ENCODE results near the gene ZNF268. TPM values are rescaled to one million over a fixed set of nuclear protein-coding genes. Genes with fewer than 3 reads are reported as not detected.

Gene ZNF268
- total RNA-seq, 1 experiment from 2014 or later = 23.4 TPM

GRCh38 chr12:133217219-133217618 is 35.9 kb downstream of the ZNF268 start:
- TF ChIP-seq CTCF (IDR thresholded peaks at IDR 0.05; ENCODE audit: unreplicated experiment) = no peak
- H3K27me3 Mint-ChIP-seq (ENCODE audit: insufficient read depth, unreplicated experiment) = no peaks in the 10 kb centered on the region
- H3K36me3 Mint-ChIP-seq (ENCODE audit: insufficient read depth, unreplicated experiment) = no peaks in the 10 kb centered on the region
- intact Hi-C loops (cut with micrococcal nuclease) = no loop called here
- H3K4me3 Mint-ChIP-seq (ENCODE audit: unreplicated experiment) = no peak overlapping the region
- peaks cover 47% of the 10 kb centered on the region for H3K9me3 Mint-ChIP-seq (ENCODE audit: unreplicated experiment)
- ChIA-PET CTCF (no interaction called here), POLR2A (interaction anchor here (0.6 kb wide), 1 partner anchor 8 kb away, joined by 3 read pairs; no protein-coding TSS in a partner anchor)
- no peak overlapping the region for H3K27ac Mint-ChIP-seq (ENCODE audit: low read depth, unreplicated experiment)
- no peaks in the 10 kb centered on the region for H3K4me1 Mint-ChIP-seq (ENCODE audit: insufficient read depth, unreplicated experiment)
- no peak for DNase-seq (ENCODE audit: unreplicated experiment)
- no TSS peak for BruUV-seq (replicated peaks)

- ChIA-PET CTCF (no interaction called here), POLR2A (no interaction called here)
- TF ChIP-seq CTCF (IDR thresholded peaks at IDR 0.05; ENCODE audit: unreplicated experiment) = no peak
- intact Hi-C loops (cut with micrococcal nuclease) = no loop called here
- BruUV-seq (replicated peaks) = no TSS peak
- DNase-seq (ENCODE audit: unreplicated experiment) = no peak
- no peaks in the 10 kb centered on the region for H3K36me3 Mint-ChIP-seq (ENCODE audit: insufficient read depth, unreplicated experiment)
- no peaks in the 10 kb centered on the region for H3K4me1 Mint-ChIP-seq (ENCODE audit: insufficient read depth, unreplicated experiment)
- no peak overlapping the region for H3K4me3 Mint-ChIP-seq (ENCODE audit: unreplicated experiment)
- peaks cover 44% of the 10 kb centered on the region for H3K9me3 Mint-ChIP-seq (ENCODE audit: unreplicated experiment)
- no peaks in the 10 kb centered on the region for H3K27me3 Mint-ChIP-seq (ENCODE audit: insufficient read depth, unreplicated experiment)
- H3K27ac Mint-ChIP-seq (ENCODE audit: low read depth, unreplicated experiment) = no peak overlapping the region
Measured at GRCh38 chr12:133220521-133220920, 39.2 kb downstream of the ZNF268 start.

- TF ChIP-seq CTCF (IDR thresholded peaks at IDR 0.05; ENCODE audit: unreplicated experiment) = no peak
- Mint-ChIP-seq H3K9me3 (ENCODE audit: unreplicated experiment) (peaks cover 44% of the 10 kb centered on the region), H3K4me1 (ENCODE audit: insufficient read depth, unreplicated experiment) (no peaks in the 10 kb centered on the region), H3K27me3 (ENCODE audit: insufficient read depth, unreplicated experiment) (no peaks in the 10 kb centered on the region), H3K27ac (ENCODE audit: low read depth, unreplicated experiment) (no peak overlapping the region), H3K4me3 (ENCODE audit: unreplicated experiment) (no peak overlapping the region), H3K36me3 (ENCODE audit: insufficient read depth, unreplicated experiment) (no peaks in the 10 kb centered on the region)
- intact Hi-C loops (cut with micrococcal nuclease) = no loop called here
- DNase-seq (ENCODE audit: unreplicated experiment) = no peak
- ChIA-PET CTCF (no interaction called here), POLR2A (interaction anchor here (0.6 kb wide), 2 partner anchors 235 to 303 kb away, joined by 3 to 4 read pairs; partner anchors contain the start of gene ZNF26)
- BruUV-seq (replicated peaks) = no TSS peak
Measured at GRCh38 chr12:133221241-133221640, 39.9 kb downstream of the ZNF268 start.

- H3K27me3 Mint-ChIP-seq (ENCODE audit: insufficient read depth, unreplicated experiment) = no peaks in the 10 kb centered on the region
- no peak for TF ChIP-seq CTCF (IDR thresholded peaks at IDR 0.05; ENCODE audit: unreplicated experiment)
- no peak overlapping the region for H3K4me3 Mint-ChIP-seq (ENCODE audit: unreplicated experiment)
- DNase-seq (ENCODE audit: unreplicated experiment) = no peak
- intact Hi-C loops (cut with micrococcal nuclease) = no loop called here
- ChIA-PET POLR2A (no interaction called here), CTCF (no interaction called here)
- no peak overlapping the region for H3K27ac Mint-ChIP-seq (ENCODE audit: low read depth, unreplicated experiment)
- no TSS peak for BruUV-seq (replicated peaks)
- peaks cover 44% of the 10 kb centered on the region for H3K9me3 Mint-ChIP-seq (ENCODE audit: unreplicated experiment)
- no peaks in the 10 kb centered on the region for H3K36me3 Mint-ChIP-seq (ENCODE audit: insufficient read depth, unreplicated experiment)
- H3K4me1 Mint-ChIP-seq (ENCODE audit: insufficient read depth, unreplicated experiment) = no peaks in the 10 kb centered on the region
Measured at GRCh38 chr12:133222211-133222610, 40.9 kb downstream of the ZNF268 start.

All from MCF 10A (cell line).